Right ventricle myocardium superior (tissue), 1 donor: ENCODE measurements around the gene ADAM23. TPM values are rescaled to one million over a fixed set of nuclear protein-coding genes. Genes with fewer than 3 reads are reported as not detected.
"Not testable (repeated sequence)": the region's sequence is repeated elsewhere in the genome, so short reads cannot be mapped to it uniquely, and the experiment has no call there.

Source experiments
- ATAC-seq: fragments of 200-7000 bp; cut with Tn5 transposase; one replicate; pipeline ENCODE4 v1.9.1; 2020; ENCODE audit warnings: mild to moderate bottlenecking; ENCODE audit not compliant: poor library complexity
- DNase-seq: peaks from one replicate; pipeline ENCODE4 v3.0.0-alpha.2; 2020
- intact Hi-C: fragments of 100-400 bp; cut with DNase I; formaldehyde crosslinking; loops from one replicate; pipeline ENCODE4 v1.11.2; 2022
- long read RNA-seq: library from polyadenylated mRNA; unstranded; transcript quantifications from one replicate; pipeline ENCODE4 v2.0.0, GENCODE V29; 2021
- total RNA-seq: library from RNA; stranded (reverse); fragmentation: NEBNext Ultra II Directional; extraction: Animal tissue kit (Norgen Biotek cat#: 25700); gene quantifications from one replicate; pipeline ENCODE4 v1.2.1, GENCODE V29; 2021
- donor health status: DM: no; HTN: yes; CAD: no; lungs with severe emphysema.

ADAM23 gene, protein sequence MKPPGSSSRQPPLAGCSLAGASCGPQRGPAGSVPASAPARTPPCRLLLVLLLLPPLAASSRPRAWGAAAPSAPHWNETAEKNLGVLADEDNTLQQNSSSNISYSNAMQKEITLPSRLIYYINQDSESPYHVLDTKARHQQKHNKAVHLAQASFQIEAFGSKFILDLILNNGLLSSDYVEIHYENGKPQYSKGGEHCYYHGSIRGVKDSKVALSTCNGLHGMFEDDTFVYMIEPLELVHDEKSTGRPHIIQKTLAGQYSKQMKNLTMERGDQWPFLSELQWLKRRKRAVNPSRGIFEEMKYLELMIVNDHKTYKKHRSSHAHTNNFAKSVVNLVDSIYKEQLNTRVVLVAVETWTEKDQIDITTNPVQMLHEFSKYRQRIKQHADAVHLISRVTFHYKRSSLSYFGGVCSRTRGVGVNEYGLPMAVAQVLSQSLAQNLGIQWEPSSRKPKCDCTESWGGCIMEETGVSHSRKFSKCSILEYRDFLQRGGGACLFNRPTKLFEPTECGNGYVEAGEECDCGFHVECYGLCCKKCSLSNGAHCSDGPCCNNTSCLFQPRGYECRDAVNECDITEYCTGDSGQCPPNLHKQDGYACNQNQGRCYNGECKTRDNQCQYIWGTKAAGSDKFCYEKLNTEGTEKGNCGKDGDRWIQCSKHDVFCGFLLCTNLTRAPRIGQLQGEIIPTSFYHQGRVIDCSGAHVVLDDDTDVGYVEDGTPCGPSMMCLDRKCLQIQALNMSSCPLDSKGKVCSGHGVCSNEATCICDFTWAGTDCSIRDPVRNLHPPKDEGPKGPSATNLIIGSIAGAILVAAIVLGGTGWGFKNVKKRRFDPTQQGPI
- total RNA-seq: 58.9 TPM
- long read RNA-seq, full-length matches to known transcripts: 117 of 176 reads
- long read RNA-seq, partial matches to known transcripts: 27 of 176 reads
- long read RNA-seq, other reads (novel, unspliced or antisense): 32 of 176 reads

DNA sequence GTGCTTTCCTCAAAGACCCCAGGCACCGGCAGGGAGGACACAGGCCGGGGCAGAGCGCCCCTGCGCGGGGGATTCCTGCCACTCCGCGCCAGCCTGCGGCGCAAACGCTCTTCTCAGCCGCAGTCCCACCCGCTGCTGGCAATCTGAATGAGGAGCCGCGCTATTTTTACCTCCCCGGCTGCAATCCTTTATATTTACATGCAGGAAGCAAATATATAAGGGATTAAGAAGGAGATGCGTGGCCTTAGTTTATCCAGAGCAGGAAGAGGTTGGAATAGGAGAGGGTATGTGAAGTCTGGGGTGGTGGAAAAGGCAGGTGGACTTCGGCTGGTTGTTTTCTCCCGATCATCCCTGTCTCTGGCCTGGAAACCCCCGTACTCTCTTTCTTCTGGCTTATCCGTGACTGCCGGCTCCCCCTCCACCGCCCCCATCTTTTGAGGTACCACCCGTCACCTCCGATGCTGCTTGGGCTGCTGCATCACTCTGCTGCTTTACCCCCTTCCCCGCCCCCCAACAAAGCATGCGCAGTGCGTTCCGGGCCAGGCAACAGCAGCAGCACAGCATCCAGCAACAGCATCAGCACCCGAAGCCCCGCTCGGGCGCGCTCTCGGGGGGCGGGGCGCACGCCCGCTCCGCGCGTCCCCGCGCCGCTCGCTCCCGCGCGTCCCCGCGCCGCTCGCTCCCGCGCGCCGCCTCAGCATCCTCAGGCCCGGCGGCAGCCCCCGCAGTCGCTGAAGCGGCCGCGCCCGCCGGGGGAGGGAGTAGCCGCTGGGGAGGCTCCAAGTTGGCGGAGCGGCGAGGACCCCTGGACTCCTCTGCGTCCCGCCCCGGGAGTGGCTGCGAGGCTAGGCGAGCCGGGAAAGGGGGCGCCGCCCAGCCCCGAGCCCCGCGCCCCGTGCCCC is at the start of gene ADAM23:
Gene ADAM23 (plus strand): TSS at position 700 of the 902 bp plus-strand sequence. CDS start 335 bp downstream, outside the sequence.
- DNase-seq: peak; percentile 70
- peak; percentile 84 for ATAC-seq
- intact Hi-C loops: loop anchor here (10.0 kb wide), 1 partner anchor 72 kb away; no protein-coding TSS in a partner anchor

DNA sequence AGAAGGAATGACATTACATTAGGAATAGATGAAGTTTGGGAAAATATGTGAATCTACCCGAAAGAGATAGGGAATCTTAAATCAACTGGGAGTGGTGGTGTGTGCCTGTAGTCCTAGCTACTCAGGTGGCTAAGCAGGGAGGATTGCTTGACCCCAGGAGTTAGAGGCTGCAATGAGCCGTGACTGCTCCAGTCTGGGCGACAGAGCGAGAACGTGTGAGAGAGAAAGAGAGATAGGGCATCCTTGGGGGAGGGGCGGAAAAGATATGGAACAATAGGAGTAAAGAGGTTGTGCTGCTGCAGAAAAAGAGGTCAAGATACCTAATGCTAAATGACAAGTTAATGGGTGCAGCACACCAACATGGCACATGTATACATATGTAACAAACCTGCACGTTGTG is 47.1 kb upstream of the ADAM23 start:
- intact Hi-C loops: no loop called here
- ATAC-seq: no peak
- no peak for DNase-seq

- intact Hi-C loops, DNase-seq, ATAC-seq: not testable (repeated sequence)
These were observed 40.3 kb upstream of the ADAM23 start for GRCh38 chr2:206402956-206403569.

- no peak for ATAC-seq
- DNase-seq: no peak
- intact Hi-C loops: no loop called here
These were observed 34.7 kb upstream of the ADAM23 start for GRCh38 chr2:206408323-206409320.

DNA sequence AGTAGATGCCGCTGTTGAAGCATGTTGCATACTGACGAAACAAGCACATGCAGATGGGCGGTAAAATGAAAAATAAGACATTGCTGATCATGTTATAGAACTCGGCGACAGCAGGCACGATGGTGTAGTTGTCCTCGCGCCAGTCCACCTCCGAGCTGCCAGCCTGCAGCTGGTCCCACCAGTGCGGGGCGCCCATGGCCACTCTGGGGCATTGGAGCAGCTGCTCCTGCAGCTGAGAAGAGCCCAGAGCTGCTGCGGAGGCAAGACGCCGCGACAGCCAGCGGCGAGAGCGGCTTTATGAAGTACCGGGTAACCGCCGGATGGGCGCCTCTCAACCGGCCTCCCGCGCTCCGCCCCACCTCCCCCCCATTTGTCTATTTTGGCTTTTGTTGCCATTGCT is 32.6 kb upstream of the ADAM23 start:
- no peak for ATAC-seq
- no peak for DNase-seq
- intact Hi-C loops: no loop called here

DNA sequence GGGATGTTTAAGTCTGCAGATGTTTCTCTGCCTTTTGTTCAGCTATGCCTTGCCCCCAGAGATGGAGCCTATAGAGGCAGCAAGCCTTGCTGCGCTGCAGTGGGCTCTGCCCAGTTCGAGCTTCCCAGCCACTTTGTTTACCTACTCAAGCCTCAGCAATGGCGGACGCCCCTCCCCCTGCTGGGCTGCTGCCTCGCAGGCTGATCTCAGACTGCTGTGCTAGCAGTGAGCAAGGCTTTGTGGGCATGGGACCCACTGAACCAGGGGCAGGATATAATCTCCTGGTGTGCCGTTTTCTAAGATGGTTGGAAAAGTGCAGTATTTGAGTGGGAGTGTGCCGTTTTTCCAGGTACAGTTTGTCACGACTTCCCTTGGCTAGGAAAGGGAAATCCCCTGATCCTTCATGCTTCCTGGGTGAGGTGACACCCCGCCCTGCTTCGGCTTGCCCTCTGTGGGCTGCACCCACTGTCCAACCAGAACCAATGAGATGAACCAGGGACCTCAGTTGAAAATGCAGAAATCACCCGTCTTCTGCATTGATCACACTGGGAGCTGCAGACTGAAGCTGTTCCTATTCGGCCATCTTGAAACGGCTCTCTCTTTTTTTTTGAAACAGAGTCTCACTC is 27.6 kb upstream of the ADAM23 start:
- intact Hi-C loops: no loop called here
- ATAC-seq: no peak
- no peak for DNase-seq

DNA sequence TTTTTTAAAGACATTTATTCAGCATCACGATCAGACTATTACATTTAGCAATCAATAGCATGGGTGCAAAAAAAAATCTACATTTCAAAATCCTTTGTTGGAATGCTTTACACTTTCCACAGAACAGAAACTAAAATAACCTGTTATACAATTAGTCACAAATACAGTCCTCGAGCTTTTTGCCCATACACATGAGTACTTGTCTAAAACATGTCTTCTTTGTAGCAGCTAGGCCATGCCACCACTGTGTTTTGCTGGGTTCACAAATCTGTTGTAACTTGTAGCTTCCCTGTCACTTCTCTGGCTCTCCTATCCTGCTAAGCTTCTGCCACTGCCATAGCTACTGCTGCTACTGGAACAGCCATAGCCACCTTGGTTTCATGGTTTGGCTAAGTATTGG is 24.4 kb upstream of the ADAM23 start:
- no peak for ATAC-seq

DNA sequence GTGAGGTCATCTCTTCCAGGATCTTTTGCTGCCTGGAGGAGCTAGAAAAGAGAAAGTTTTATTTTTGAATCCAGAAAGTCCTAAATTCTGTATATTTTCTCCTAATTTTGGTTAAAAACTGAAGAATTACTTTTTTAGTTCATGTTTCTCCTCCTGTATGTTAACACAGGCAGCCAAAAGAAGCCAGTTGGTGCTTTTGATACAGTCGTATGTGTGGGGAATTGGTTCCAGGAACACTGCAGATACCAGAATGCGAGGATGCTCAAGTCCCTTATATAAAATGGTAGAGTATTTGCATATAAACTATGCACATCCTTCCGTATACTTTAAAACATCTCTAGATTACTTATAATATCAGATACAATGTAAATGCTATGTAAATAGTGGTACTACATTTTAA is 22.6 kb upstream of the ADAM23 start:
- intact Hi-C loops: no loop called here
- no peak for DNase-seq
- no peak for ATAC-seq

More for the DNA sequence above, 24.4 kb upstream of the ADAM23 start:
- DNase-seq: no peak
- intact Hi-C loops: no loop called here

- intact Hi-C loops: no loop called here
- no peak for DNase-seq
- no peak for ATAC-seq
These were observed 20.8 kb upstream of the ADAM23 start for GRCh38 chr2:206422493-206422892.

GRCh38 chr2:206423147-206423546 is 20.2 kb upstream of the ADAM23 start:
- DNase-seq (no peak), ATAC-seq (no peak)
- intact Hi-C loops: no loop called here

DNA sequence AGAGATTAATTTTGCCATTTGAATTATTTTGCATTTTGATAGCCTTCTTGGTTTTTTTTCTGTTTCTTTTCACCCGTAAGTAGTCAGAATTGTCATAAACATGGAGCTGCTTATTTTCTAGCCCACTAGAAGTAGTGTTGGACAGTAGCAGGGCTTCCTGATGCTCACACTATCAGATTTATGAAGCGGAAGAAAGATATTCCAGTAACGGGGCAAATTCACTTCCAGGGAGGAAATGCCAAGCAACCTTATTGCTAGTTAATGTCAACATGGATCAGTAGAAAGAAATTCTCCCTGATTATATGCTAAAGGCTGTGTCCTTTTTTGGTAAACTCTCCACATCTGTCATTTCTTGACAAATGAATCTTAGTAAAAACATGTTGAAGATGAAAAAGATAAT is 19.2 kb upstream of the ADAM23 start:
- no peak for DNase-seq
- intact Hi-C loops: no loop called here
- ATAC-seq: no peak

DNA sequence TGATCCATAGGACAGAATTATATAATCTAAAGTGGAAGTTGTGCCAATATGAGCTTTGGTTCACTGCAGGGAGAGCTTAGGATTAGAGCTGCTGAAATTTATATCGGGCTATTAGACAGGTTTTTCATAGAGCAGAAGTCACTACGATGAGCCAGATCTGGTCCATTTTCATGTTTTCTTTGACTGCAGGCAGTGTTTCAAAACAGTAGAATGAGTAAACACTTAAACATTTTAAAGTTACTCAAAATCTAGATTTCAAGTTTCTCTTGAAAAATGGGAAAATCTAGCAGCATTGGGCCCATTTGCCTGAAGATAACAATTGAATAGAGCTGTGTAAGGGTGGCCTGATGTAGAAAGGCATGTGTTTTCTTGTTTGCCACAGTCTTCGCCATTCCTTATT is 14.5 kb upstream of the ADAM23 start:
- intact Hi-C loops: no loop called here
- no peak for ATAC-seq
- DNase-seq: no peak

DNA sequence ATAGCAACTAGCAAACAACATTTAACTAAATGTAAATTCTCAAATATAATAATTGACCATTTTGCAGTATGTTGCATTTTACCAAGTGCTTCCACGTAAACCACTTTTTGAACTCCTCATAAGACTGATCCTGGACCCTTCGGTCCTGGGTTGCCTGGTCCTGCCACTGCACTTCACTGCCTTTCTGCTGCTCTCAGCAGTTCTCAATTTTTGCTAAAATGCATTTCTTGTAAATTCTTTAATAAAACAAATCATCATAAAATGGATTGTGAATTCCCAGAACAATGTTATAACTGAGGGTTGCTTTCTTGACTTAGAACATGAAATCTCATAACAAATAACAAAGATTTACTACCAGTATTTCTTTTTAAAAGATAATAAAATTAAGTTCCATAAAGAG is 12.9 kb upstream of the ADAM23 start:
- DNase-seq (no peak), ATAC-seq (no peak)

GRCh38 chr2:206431439-206431838 is 11.9 kb upstream of the ADAM23 start:
- ATAC-seq: no peak

More for the DNA sequence above, 12.9 kb upstream of the ADAM23 start:
- intact Hi-C loops: no loop called here

DNA sequence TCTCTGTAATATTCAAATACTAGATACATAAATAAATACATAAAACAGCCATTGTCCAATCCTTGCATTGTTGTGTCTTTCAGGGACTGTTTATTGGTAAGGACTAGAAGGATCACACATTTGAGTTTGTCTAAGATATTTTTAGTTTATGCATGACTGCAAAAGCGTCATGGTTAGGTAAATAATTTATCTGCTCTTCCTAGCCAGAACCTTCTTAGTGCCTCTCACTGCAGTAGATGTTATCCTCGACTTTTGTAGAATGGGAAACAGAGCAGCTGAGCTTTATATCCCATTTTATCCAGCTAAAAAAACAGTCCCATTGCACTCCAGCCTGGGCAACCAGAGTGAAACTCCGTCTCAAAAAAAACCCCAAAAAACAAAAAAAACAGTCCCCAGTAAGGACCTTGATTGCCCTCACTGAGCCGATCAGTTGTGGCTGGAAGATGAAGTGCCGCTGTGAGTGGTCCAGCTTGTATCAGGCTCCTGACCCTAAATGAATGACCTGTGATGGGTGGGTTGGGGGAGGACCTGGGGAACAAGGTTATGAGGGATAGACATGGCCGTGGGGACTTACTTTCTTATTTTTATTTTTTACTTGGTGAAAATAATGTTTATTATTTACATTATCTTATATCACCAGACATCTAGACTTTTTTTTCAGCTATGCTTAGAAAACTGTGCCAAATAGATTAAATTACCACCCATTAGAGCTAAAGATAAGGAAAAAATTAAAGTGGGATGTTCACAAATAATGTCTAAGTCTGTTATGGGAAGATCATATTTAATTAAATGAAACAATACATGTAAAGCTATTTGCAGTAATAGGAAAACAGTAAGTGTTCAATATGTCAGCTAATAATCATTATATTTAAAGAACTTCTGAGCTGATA is 10.9 kb upstream of the ADAM23 start:
- ATAC-seq (no peak), DNase-seq (no peak)
- intact Hi-C loops: no loop called here

More at GRCh38 chr2:206431439-206431838, 11.9 kb upstream of the ADAM23 start:
- no peak for DNase-seq
- intact Hi-C loops: no loop called here

- intact Hi-C loops: no loop called here
- DNase-seq: no peak
- ATAC-seq: no peak
These were observed 10.1 kb upstream of the ADAM23 start for GRCh38 chr2:206433190-206433589.
